ENCODE measurements around the gene AMPH. TPM values are rescaled to one million over a fixed set of nuclear protein-coding genes. Genes with fewer than 3 reads are reported as not detected.
"Not testable (repeated sequence)": the region's sequence is repeated elsewhere in the genome, so short reads cannot be mapped to it uniquely, and the experiment has no call there.

Gene AMPH
- total and polyA plus RNA-seq, 11 donors: 0.46 to 5.3 (median 3.1) TPM

- Histone ChIP-seq H3K27ac (peak overlapping the region in 5 of 12 donors; percentile 25 to 80 (median 28)), H3K4me3 (peak overlapping the region in 2 of 12 donors; percentile 17 to 41)
- 35 to 50% (median 44%) methylated on average over 3 to 5 of the region's 5 CpGs for WGBS, 4 donors
- H3K27me3 ChIP-seq; H3K36me3 ChIP-seq; intact Hi-C loops (cut with DNase I); H3K4me1 ChIP-seq; H3K9me3 ChIP-seq: not testable (repeated sequence)
- DNase-seq (peak in 3 of 5 donors; percentile 47 to 88 (median 67)), ATAC-seq (peak; percentile 20 to 85 (median 69))
- peak in 11 of 12 donors; percentile 15 to 59 (median 40) for TF ChIP-seq CTCF (IDR thresholded peaks at IDR 0.05)
These were observed 272.0 kb downstream of the AMPH start for GRCh38 chr7:38359071-38359601.

- peak in 2 of 4 donors; percentile 32 to 34 for ATAC-seq
- DNase-seq; H3K36me3 ChIP-seq; H3K9me3 ChIP-seq; H3K4me1 ChIP-seq; intact Hi-C loops (cut with DNase I); H3K27me3 ChIP-seq: not testable (repeated sequence)
- Histone ChIP-seq H3K27ac (peak overlapping the region in 5 of 12 donors; percentile 25 to 80 (median 28)), H3K4me3 (peak overlapping the region in 2 of 12 donors; percentile 17 to 41)
- WGBS, 4 donors: 65 to 84% (median 74%) methylated on average over 6 of the region's 6 CpGs
These were observed 272.8 kb downstream of the AMPH start for GRCh38 chr7:38358273-38358831.

GRCh38 chr7:38354271-38354851 lies 276.8 kb downstream of the AMPH start:
- intact Hi-C loops (cut with DNase I); H3K9me3 ChIP-seq; H3K27ac ChIP-seq; H3K36me3 ChIP-seq; H3K27me3 ChIP-seq; H3K4me1 ChIP-seq: not testable (repeated sequence)
- H3K4me3 ChIP-seq: peak overlapping the region in 1 of 12 donors; percentile 8
- WGBS, 4 donors: 56 to 78% (median 65%) methylated on average over 4 to 8 of the region's 8 CpGs
- TF ChIP-seq CTCF (IDR thresholded peaks at IDR 0.05): peak in 10 of 12 donors; percentile 7 to 51 (median 32)
- DNase-seq (peak in 3 of 5 donors; percentile 48 to 82 (median 56)), ATAC-seq (peak in 2 of 4 donors; percentile 62 to 77)

GRCh38 chr7:38353431-38353881 lies 277.7 kb downstream of the AMPH start:
- DNase-seq; ATAC-seq; H3K9me3 ChIP-seq; H3K36me3 ChIP-seq; intact Hi-C loops (cut with DNase I); H3K27ac ChIP-seq; H3K4me1 ChIP-seq; H3K27me3 ChIP-seq: not testable (repeated sequence)
- H3K4me3 ChIP-seq: peak overlapping the region in 1 of 12 donors; percentile 8
- 72 to 83% (median 79%) methylated on average over 7 of the region's 7 CpGs for WGBS, 4 donors

GRCh38 chr7:38351601-38352000 lies 279.6 kb downstream of the AMPH start:
- TF ChIP-seq POLR2A (IDR thresholded peaks at IDR 0.05) (no peak), CTCF (IDR thresholded peaks at IDR 0.05) (no peak)
- no peak for DNase-seq

GRCh38 chr7:38350777-38351176 lies 280.4 kb downstream of the AMPH start:
- H3K9me3 ChIP-seq; DNase-seq; ATAC-seq; H3K36me3 ChIP-seq; H3K4me1 ChIP-seq; H3K27me3 ChIP-seq; intact Hi-C loops (cut with DNase I): not testable (repeated sequence)
- WGBS, 4 donors: 59 to 82% (median 69%) methylated on average over 3 of the region's 3 CpGs
- peak overlapping the region in 1 of 12 donors; percentile 45 for H3K4me3 ChIP-seq
- H3K27ac ChIP-seq: peak overlapping the region in 1 of 12 donors; percentile 85

More at GRCh38 chr7:38351601-38352000, 279.6 kb downstream of the AMPH start:
- H3K36me3 ChIP-seq: no peaks in the 10 kb centered on the region
- H3K4me1 ChIP-seq: peaks cover 0 to 6% (median 0%) of the 10 kb centered on the region in 12 donors
- WGBS, 4 donors: 83 to 95% (median 92%) methylated on average over 4 of the region's 4 CpGs
- no peaks in the 10 kb centered on the region for H3K27me3 ChIP-seq
- H3K4me3 ChIP-seq: no peak overlapping the region
- intact Hi-C loops (cut with DNase I): no loop called here
- no peaks in the 10 kb centered on the region for H3K9me3 ChIP-seq
- H3K27ac ChIP-seq: no peak overlapping the region
- no peak for ATAC-seq
